H1 (cell line): ENCODE results near the gene ANKIB1. TPM values are rescaled to one million over a fixed set of nuclear protein-coding genes. Genes with fewer than 3 reads are reported as not detected.

Source experiments
- SIN3A ChIP-seq, 2 experiments: IDR thresholded peaks in 1 of 2; conservative IDR thresholded peaks in 1 of 2; 2 replicates each; pipeline ENCODE4 v1.6.1; 2011 to 2012; ENCODE audit warnings: low read length in 2 of 2, improper control_type of control experiment in 1 of 2, low read depth in 1 of 2, mild to moderate bottlenecking in 1 of 2
- SIX5 ChIP-seq: IDR thresholded peaks from 2 replicates; pipeline ENCODE4 v1.6.1; 2011; ENCODE audit warnings: mild to moderate bottlenecking, low read depth, low read length
- polyA plus RNA-seq, 7 experiments: library from polyadenylated mRNA; depleted of rRNA in 3 of 7; stranded (reverse) in 5 of 7; unstranded in 2 of 7; fragments of >200 nt in 5 of 7; fragments of 200-250 nt in 2 of 7; gene quantifications; 1 replicate in 5 of 7; 2 replicates in 1 of 7; 4 replicates in 1 of 7; pipeline versions ENCODE4 v1.2.1 to v1.2.3, GENCODE V29; 2011 to 2013; ENCODE audit warnings: missing spikeins in 2 of 7, mixed read lengths in 2 of 7
- total RNA-seq: library from RNA; stranded (reverse); fragmentation: NEBNext Ultra II Directional; extraction: Animal tissue kit (Norgen Biotek cat#: 25700); gene quantifications from 2 replicates; pipeline ENCODE4 v1.2.1, GENCODE V29; 2021

The ANKIB1 gene
- total and polyA plus RNA-seq, 2 of the 8 experiments (the other 6 are each of a cell fraction or from before 2014, with no cell fraction given), result 19.2 to 43.0 TPM

DNA sequence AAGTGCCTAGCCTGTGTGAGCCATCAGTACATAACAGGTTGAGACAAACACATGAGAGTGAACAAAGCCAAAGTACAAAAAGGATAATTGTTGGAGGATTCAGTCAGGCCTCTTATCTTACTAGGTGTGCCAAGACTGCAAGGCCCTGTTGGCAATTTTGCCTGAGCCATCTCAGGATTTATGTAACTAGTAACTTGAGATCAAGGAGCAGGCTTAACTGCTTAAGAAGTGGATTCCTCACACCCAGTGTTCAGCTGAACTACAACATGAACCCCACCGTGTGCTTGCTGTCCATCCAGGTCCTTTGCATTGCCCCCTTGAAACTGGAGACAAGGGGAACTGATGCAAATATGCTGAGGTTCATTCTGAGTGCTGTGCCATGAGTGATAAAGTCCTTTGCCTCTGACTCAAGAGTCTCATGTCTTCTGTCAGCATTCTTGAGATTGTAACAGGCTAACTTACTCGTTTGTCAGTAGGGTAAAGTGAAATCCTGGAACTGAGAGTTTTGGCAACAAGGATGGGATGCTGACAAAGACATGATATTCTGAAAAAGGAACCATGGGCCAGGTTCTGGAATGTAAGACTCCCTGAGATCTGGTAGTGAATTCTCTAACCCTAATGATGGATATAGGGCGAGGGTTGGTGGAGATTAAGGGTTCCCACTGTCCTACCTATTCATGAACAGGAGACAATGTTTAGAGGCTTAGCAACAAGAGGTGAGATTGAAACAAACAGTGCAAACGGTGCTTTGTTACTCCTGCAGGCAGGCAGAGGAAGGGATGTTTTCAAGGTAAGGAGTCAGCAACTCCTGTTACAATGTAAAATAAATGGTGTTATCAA is 157.4 kb downstream of the ANKIB1 start (continued):
- TF ChIP-seq SIX5, result no peak
- no peak for TF ChIP-seq SIN3A (conservative IDR thresholded peaks at IDR 0.05 in 1 of 2, IDR thresholded peaks at IDR 0.05 in 1 of 2; ENCODE audit: low read depth in 1 of 2, low read length in 2 of 2)
